DOHH2 (cell line): ENCODE data around the gene TAS2R19.

Experiments
- CTCF ChIP-seq: fragments of 200-600 bp; sonication (generic); IDR thresholded peaks from one replicate; pipeline ENCODE4 v1.5.1; 2014; ENCODE audit warnings: antibody characterized with exemption, mild to moderate bottlenecking, low read depth, low read length; ENCODE audit not compliant: poor library complexity, severe bottlenecking
- EZH2phosphoT487 ChIP-seq: fragments of 200-600 bp; sonication (generic); IDR thresholded peaks from 2 replicates; pipeline ENCODE4 v1.6.1; 2017; ENCODE audit warnings: borderline replicate concordance, mild to moderate bottlenecking, antibody characterized with exemption, low read length, moderate library complexity, mixed read lengths

GRCh38 chr12:11039171-11039570 lies 16.8 kb upstream of the TAS2R19 start:
- TF ChIP-seq EZH2phosphoT487, result no peak
- TF ChIP-seq CTCF, result no peak
